ENCODE measurements around the gene FADS6. TPM values are rescaled to one million over a fixed set of nuclear protein-coding genes. Genes with fewer than 3 reads are reported as not detected.

Gene FADS6
- total and polyA plus RNA-seq, 10 of the 15 experiments (the other 5 are each of a cell fraction or from before 2014, with no cell fraction given), result not detected

DNA sequence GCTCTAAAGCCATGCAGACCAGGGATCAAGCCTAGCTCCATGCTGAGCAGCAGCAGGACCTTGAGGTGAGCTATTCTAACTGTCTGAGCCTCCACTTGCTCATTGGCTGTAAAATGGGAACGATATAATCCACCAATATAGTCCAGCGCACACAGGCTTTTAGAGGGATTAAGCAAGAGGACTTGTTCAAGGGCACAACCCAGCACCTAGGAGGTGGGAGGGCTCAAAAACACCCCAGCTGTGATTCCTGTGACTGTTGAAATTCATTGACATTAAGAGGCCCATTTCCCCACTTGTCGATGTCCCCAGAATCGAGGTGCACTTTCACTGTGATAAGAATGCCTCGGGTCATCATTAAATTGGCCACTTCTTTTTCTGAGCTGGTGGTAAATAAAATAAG, 25.5 kb upstream of the FADS6 start (continued):
- TF ChIP-seq, protein P1, sequence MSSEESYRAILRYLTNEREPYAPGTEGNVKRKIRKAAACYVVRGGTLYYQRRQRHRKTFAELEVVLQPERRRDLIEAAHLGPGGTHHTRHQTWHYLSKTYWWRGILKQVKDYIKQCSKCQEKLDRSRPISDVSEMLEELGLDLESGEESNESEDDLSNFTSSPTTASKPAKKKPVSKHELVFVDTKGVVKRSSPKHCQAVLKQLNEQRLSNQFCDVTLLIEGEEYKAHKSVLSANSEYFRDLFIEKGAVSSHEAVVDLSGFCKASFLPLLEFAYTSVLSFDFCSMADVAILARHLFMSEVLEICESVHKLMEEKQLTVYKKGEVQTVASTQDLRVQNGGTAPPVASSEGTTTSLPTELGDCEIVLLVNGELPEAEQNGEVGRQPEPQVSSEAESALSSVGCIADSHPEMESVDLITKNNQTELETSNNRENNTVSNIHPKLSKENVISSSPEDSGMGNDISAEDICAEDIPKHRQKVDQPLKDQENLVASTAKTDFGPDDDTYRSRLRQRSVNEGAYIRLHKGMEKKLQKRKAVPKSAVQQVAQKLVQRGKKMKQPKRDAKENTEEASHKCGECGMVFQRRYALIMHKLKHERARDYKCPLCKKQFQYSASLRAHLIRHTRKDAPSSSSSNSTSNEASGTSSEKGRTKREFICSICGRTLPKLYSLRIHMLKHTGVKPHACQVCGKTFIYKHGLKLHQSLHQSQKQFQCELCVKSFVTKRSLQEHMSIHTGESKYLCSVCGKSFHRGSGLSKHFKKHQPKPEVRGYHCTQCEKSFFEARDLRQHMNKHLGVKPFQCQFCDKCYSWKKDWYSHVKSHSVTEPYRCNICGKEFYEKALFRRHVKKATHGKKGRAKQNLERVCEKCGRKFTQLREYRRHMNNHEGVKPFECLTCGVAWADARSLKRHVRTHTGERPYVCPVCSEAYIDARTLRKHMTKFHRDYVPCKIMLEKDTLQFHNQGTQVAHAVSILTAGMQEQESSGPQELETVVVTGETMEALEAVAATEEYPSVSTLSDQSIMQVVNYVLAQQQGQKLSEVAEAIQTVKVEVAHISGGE (CRISPR knock-in tag; IDR thresholded peaks at IDR 0.05), result no peak

DNA sequence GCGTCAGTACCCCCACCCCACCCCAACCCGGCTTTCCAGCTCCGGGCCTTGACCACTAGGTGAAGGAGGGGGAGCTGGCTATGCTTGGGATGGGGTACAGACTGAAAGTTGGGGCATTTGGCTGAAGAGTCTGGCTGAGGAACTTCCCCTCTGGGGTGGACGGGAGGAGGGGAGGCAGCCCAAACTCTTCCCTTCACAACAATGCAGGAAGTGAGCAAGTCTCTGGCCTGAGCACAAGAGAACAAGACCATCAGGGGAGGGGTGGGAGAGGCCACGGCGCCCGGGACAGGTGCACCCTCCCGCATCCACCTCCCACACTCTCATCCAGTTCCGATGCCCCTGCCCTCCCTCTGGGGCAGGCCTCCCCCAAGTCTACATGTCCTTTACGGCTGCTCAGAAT, 24.0 kb upstream of the FADS6 start:
- ChIA-PET RAD21 (ENCODE audit: unreplicated experiment) (no interaction called here), SMC1A (ENCODE audit: uncharacterized antibody, unreplicated experiment) (no interaction called here), POLR2A (no interaction called here), CTCF (interaction anchor here (1.6 kb wide), 1 partner anchor 43 kb away, joined by 3 read pairs; no protein-coding TSS in a partner anchor)
- TF ChIP-seq TARDBP (IDR thresholded peaks at IDR 0.05; ENCODE audit: borderline replicate concordance), result no peak
- no peak for TF ChIP-seq ESRRA (IDR thresholded peaks at IDR 0.05; ENCODE audit: low read length)
- no peak for TF ChIP-seq PML (IDR thresholded peaks at IDR 0.05; ENCODE audit: low read length)
- no peak for TF ChIP-seq CREB1 (IDR thresholded peaks at IDR 0.05; ENCODE audit: low read depth)
- no peak for TF ChIP-seq FOS (IDR thresholded peaks at IDR 0.05; ENCODE audit: borderline replicate concordance, extremely low read depth, insufficient read length)
- TF ChIP-seq RUNX3 (IDR thresholded peaks at IDR 0.05; ENCODE audit: low read length), result no peak
- TF ChIP-seq TBL1XR1 (IDR thresholded peaks at IDR 0.05; ENCODE audit: low read depth, low read length), result no peak
- TF ChIP-seq, protein P2, sequence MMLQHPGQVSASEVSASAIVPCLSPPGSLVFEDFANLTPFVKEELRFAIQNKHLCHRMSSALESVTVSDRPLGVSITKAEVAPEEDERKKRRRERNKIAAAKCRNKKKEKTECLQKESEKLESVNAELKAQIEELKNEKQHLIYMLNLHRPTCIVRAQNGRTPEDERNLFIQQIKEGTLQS (IDR thresholded peaks at IDR 0.05; ENCODE audit: borderline replicate concordance, extremely low read depth, low read depth, low read length), result no peak
- no peak for TF ChIP-seq MYC (IDR thresholded peaks at IDR 0.05; ENCODE audit: insufficient read depth, insufficient read length, insufficient replicate concordance, low read length, severe bottlenecking)
- no peak for TF ChIP-seq ZNF274 (IDR thresholded peaks at IDR 0.05; ENCODE audit: insufficient read depth, insufficient read length)
- TF ChIP-seq DPF2 (IDR thresholded peaks at IDR 0.05), result no peak
- TF ChIP-seq, protein P3, sequence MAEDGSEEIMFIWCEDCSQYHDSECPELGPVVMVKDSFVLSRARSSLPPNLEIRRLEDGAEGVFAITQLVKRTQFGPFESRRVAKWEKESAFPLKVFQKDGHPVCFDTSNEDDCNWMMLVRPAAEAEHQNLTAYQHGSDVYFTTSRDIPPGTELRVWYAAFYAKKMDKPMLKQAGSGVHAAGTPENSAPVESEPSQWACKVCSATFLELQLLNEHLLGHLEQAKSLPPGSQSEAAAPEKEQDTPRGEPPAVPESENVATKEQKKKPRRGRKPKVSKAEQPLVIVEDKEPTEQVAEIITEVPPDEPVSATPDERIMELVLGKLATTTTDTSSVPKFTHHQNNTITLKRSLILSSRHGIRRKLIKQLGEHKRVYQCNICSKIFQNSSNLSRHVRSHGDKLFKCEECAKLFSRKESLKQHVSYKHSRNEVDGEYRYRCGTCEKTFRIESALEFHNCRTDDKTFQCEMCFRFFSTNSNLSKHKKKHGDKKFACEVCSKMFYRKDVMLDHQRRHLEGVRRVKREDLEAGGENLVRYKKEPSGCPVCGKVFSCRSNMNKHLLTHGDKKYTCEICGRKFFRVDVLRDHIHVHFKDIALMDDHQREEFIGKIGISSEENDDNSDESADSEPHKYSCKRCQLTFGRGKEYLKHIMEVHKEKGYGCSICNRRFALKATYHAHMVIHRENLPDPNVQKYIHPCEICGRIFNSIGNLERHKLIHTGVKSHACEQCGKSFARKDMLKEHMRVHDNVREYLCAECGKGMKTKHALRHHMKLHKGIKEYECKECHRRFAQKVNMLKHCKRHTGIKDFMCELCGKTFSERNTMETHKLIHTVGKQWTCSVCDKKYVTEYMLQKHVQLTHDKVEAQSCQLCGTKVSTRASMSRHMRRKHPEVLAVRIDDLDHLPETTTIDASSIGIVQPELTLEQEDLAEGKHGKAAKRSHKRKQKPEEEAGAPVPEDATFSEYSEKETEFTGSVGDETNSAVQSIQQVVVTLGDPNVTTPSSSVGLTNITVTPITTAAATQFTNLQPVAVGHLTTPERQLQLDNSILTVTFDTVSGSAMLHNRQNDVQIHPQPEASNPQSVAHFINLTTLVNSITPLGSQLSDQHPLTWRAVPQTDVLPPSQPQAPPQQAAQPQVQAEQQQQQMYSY (CRISPR knock-in tag; IDR thresholded peaks at IDR 0.05), result no peak
- no peak for TF ChIP-seq NFYA (IDR thresholded peaks at IDR 0.05; ENCODE audit: borderline replicate concordance, low read depth, low read length)
- no peak for TF ChIP-seq SIX5 (IDR thresholded peaks at IDR 0.05; ENCODE audit: low read depth, low read length, severe bottlenecking)
- H3K9me3 ChIP-seq (replicated peaks; ENCODE audit: control insufficient read depth, insufficient read depth, low read length), result no peaks in the 10 kb centered on the region; the same call in 2 of the 3 replicates
- H3K9ac ChIP-seq (ENCODE audit: control insufficient read depth, insufficient read depth, low read length), result no peak overlapping the region
- H3K36me3 ChIP-seq (ENCODE audit: control insufficient read depth in 2 of 2, insufficient read depth in 2 of 2, low read length in 1 of 2), result no peaks in the 10 kb centered on the region
- H3K27me3 ChIP-seq (replicated peaks in 1 of 2; ENCODE audit: control insufficient read depth in 2 of 2, insufficient read depth in 2 of 2, low read length in 1 of 2), result peaks cover 0 to 3% of the 10 kb centered on the region in 2 experiments; a peak in 2 of 4 replicates
- intact Hi-C loops (cut with micrococcal nuclease; ENCODE audit: unreplicated experiment) (no loop called here), in situ Hi-C loops (cut with MboI) (no loop called here)
- ATAC-seq (no peak), FAIRE-seq (no peak), DNase-seq (ENCODE audit: low read depth, low spot score) (no peak)
- 14% methylated on average over 7 of the region's 10 CpGs for WGBS (ENCODE audit: insufficient coverage, insufficient replicate concordance, low lambda C conversion rate, missing lambda C conversion rate)
- no peaks in the 10 kb centered on the region for H3K4me1 ChIP-seq (ENCODE audit: control insufficient read depth, insufficient read depth, low read length)
- H3K79me2 ChIP-seq (ENCODE audit: control insufficient read depth, insufficient read depth, low read length), result no peaks in the 10 kb centered on the region
- H4K20me1 ChIP-seq (ENCODE audit: control insufficient read depth, insufficient read depth), result no peaks in the 10 kb centered on the region
- no TSS peak for BruUV-seq (replicated peaks)
- no peak overlapping the region for H3K27ac ChIP-seq (ENCODE audit: control insufficient read depth, insufficient read depth)
- no peak overlapping the region for H3K4me3 ChIP-seq
- H2AFZ ChIP-seq (ENCODE audit: control insufficient read depth, low read depth, low read length), result no peak overlapping the region
- H3K4me2 ChIP-seq (ENCODE audit: control insufficient read depth, insufficient read depth), result no peak overlapping the region

Data from GM12878 (cell line).